ENCODE results near the gene CHST13.

The CHST13 gene

GRCh38 chr3:126540951-126541627 is 17.1 kb downstream of the CHST13 start:
- Histone ChIP-seq H4K91ac (ENCODE audit: low read depth, low read length) (no peak overlapping the region), H2BK12ac (ENCODE audit: low read length) (no peak overlapping the region), H3K4me2 (ENCODE audit: low read length) (no peak overlapping the region), H2AFZ (ENCODE audit: insufficient read depth, low read length, poor library complexity) (no peak overlapping the region), H2BK5ac (ENCODE audit: low read depth, low read length, poor library complexity) (no peak overlapping the region), H3K4me1 (ENCODE audit: control insufficient read depth in 1 of 2, insufficient read depth in 2 of 2, low read length in 2 of 2) (no peaks in the 10 kb centered on the region), H2AK5ac (ENCODE audit: low read length) (no peak overlapping the region), H3K27ac (ENCODE audit: low read depth, low read length) (no peak overlapping the region), H3K18ac (ENCODE audit: low read length) (no peak overlapping the region), H3K9me3 (ENCODE audit: insufficient read depth, low read depth, low read length) (peaks cover 7% of the 10 kb centered on the region), H3K36me3 (ENCODE audit: control insufficient read depth in 1 of 2, insufficient read depth in 2 of 2, low read length in 2 of 2) (no peaks in the 10 kb centered on the region), H3K27me3 (ENCODE audit: insufficient read depth, low read length) (no peaks in the 10 kb centered on the region), H3K9ac (ENCODE audit: low read length) (no peak overlapping the region), H3K4ac (ENCODE audit: low read depth, low read length) (no peak overlapping the region), H3K4me3 (ENCODE audit: low read depth, low read length) (no peak overlapping the region), H3K14ac (ENCODE audit: low read length) (no peak overlapping the region), H3K23ac (ENCODE audit: low read length) (no peak overlapping the region), H4K8ac (ENCODE audit: low read depth, low read length) (no peak overlapping the region), H4K12ac (ENCODE audit: low read depth, low read length) (no peak overlapping the region), H3K79me1 (ENCODE audit: low read length) (no peaks in the 10 kb centered on the region), H3K79me2 (ENCODE audit: control insufficient read depth, insufficient read depth, low read length, poor library complexity) (no peaks in the 10 kb centered on the region), H2BK120ac (ENCODE audit: insufficient read depth, low read length, poor library complexity) (no peak overlapping the region)
- no peak for DNase-seq
- no CpG with 5 or more reads among the region's 24 CpGs for WGBS (ENCODE audit: extremely low coverage, insufficient coverage, insufficient read length)

- Histone ChIP-seq H2BK120ac (ENCODE audit: insufficient read depth, low read length, poor library complexity) (no peak overlapping the region), H3K79me2 (ENCODE audit: control insufficient read depth, insufficient read depth, low read length, poor library complexity) (no peaks in the 10 kb centered on the region), H3K27ac (ENCODE audit: low read depth, low read length) (no peak overlapping the region), H2AK5ac (ENCODE audit: low read length) (no peak overlapping the region), H3K36me3 (ENCODE audit: control insufficient read depth in 1 of 2, insufficient read depth in 2 of 2, low read length in 2 of 2) (no peaks in the 10 kb centered on the region), H2BK12ac (ENCODE audit: low read length) (no peak overlapping the region), H3K4me1 (ENCODE audit: control insufficient read depth in 1 of 2, insufficient read depth in 2 of 2, low read length in 2 of 2) (no peaks in the 10 kb centered on the region), H3K9ac (ENCODE audit: low read length) (no peak overlapping the region), H3K27me3 (ENCODE audit: insufficient read depth, low read length) (no peaks in the 10 kb centered on the region), H4K12ac (ENCODE audit: low read depth, low read length) (peak overlapping the region; percentile 20), H4K91ac (ENCODE audit: low read depth, low read length) (no peak overlapping the region), H3K79me1 (ENCODE audit: low read length) (no peaks in the 10 kb centered on the region), H3K18ac (ENCODE audit: low read length) (no peak overlapping the region), H2AFZ (ENCODE audit: insufficient read depth, low read length, poor library complexity) (no peak overlapping the region), H3K9me3 (ENCODE audit: insufficient read depth, low read depth, low read length) (peaks cover 7% of the 10 kb centered on the region), H3K23ac (ENCODE audit: low read length) (no peak overlapping the region), H2BK5ac (ENCODE audit: low read depth, low read length, poor library complexity) (no peak overlapping the region), H3K14ac (ENCODE audit: low read length) (no peak overlapping the region), H4K8ac (ENCODE audit: low read depth, low read length) (no peak overlapping the region), H3K4ac (ENCODE audit: low read depth, low read length) (no peak overlapping the region), H3K4me3 (ENCODE audit: low read depth, low read length) (no peak overlapping the region), H3K4me2 (ENCODE audit: low read length) (no peak overlapping the region)
- no peak for DNase-seq
- no CpG with 5 or more reads among the region's 101 CpGs for WGBS (ENCODE audit: extremely low coverage, insufficient coverage, insufficient read length)
Observed at GRCh38 chr3:126541628-126542339, 17.8 kb downstream of the CHST13 start.

- Histone ChIP-seq H3K79me1 (ENCODE audit: low read length) (no peaks in the 10 kb centered on the region), H3K4me3 (ENCODE audit: low read depth, low read length) (no peak overlapping the region), H3K27ac (ENCODE audit: low read depth, low read length) (no peak overlapping the region), H2BK120ac (ENCODE audit: insufficient read depth, low read length, poor library complexity) (no peak overlapping the region), H3K36me3 (ENCODE audit: control insufficient read depth in 1 of 2, insufficient read depth in 2 of 2, low read length in 2 of 2) (no peaks in the 10 kb centered on the region), H3K27me3 (ENCODE audit: insufficient read depth, low read length) (no peaks in the 10 kb centered on the region), H3K9me3 (ENCODE audit: insufficient read depth, low read depth, low read length) (peaks cover 7% of the 10 kb centered on the region), H2AK5ac (ENCODE audit: low read length) (no peak overlapping the region), H4K12ac (ENCODE audit: low read depth, low read length) (no peak overlapping the region), H3K18ac (ENCODE audit: low read length) (no peak overlapping the region), H4K8ac (ENCODE audit: low read depth, low read length) (no peak overlapping the region), H3K4me1 (ENCODE audit: control insufficient read depth in 1 of 2, insufficient read depth in 2 of 2, low read length in 2 of 2) (no peaks in the 10 kb centered on the region), H3K4ac (ENCODE audit: low read depth, low read length) (no peak overlapping the region), H3K14ac (ENCODE audit: low read length) (no peak overlapping the region), H2AFZ (ENCODE audit: insufficient read depth, low read length, poor library complexity) (no peak overlapping the region), H3K23ac (ENCODE audit: low read length) (no peak overlapping the region), H3K4me2 (ENCODE audit: low read length) (no peak overlapping the region), H3K9ac (ENCODE audit: low read length) (no peak overlapping the region), H2BK12ac (ENCODE audit: low read length) (no peak overlapping the region), H4K91ac (ENCODE audit: low read depth, low read length) (no peak overlapping the region), H2BK5ac (ENCODE audit: low read depth, low read length, poor library complexity) (no peak overlapping the region), H3K79me2 (ENCODE audit: control insufficient read depth, insufficient read depth, low read length, poor library complexity) (no peaks in the 10 kb centered on the region)
- no peak for DNase-seq
- WGBS (ENCODE audit: extremely low coverage, insufficient coverage, insufficient read length) = no CpG with 5 or more reads among the region's 57 CpGs
Observed at GRCh38 chr3:126542340-126543241, 18.6 kb downstream of the CHST13 start.

GRCh38 chr3:126543457-126544061 is 19.6 kb downstream of the CHST13 start:
- H3K9ac ChIP-seq (ENCODE audit: low read length) = no peak overlapping the region
- H2BK5ac ChIP-seq (ENCODE audit: low read depth, low read length, poor library complexity) = no peak overlapping the region
- H3K36me3 ChIP-seq (ENCODE audit: control insufficient read depth in 1 of 2, insufficient read depth in 2 of 2, low read length in 2 of 2) = no peaks in the 10 kb centered on the region
- no peak overlapping the region for H2AK5ac ChIP-seq (ENCODE audit: low read length)
- H3K27me3 ChIP-seq (ENCODE audit: insufficient read depth, low read length) = no peaks in the 10 kb centered on the region
- H3K14ac ChIP-seq (ENCODE audit: low read length) = no peak overlapping the region
- no peak overlapping the region for H3K4ac ChIP-seq (ENCODE audit: low read depth, low read length)
- no peak overlapping the region for H3K4me2 ChIP-seq (ENCODE audit: low read length)
- H4K8ac ChIP-seq (ENCODE audit: low read depth, low read length) = no peak overlapping the region
- H3K79me1 ChIP-seq (ENCODE audit: low read length) = no peaks in the 10 kb centered on the region
- no peak overlapping the region for H2AFZ ChIP-seq (ENCODE audit: insufficient read depth, low read length, poor library complexity)
- no peak overlapping the region for H4K91ac ChIP-seq (ENCODE audit: low read depth, low read length)
- no peak overlapping the region for H3K27ac ChIP-seq (ENCODE audit: low read depth, low read length)
- H2BK120ac ChIP-seq (ENCODE audit: insufficient read depth, low read length, poor library complexity) = no peak overlapping the region
- H2BK12ac ChIP-seq (ENCODE audit: low read length) = no peak overlapping the region
- no peak for DNase-seq
- H3K9me3 ChIP-seq (ENCODE audit: insufficient read depth, low read depth, low read length) = peaks cover 7% of the 10 kb centered on the region
- H4K12ac ChIP-seq (ENCODE audit: low read depth, low read length) = no peak overlapping the region
- H3K4me3 ChIP-seq (ENCODE audit: low read depth, low read length) = no peak overlapping the region
- H3K79me2 ChIP-seq (ENCODE audit: control insufficient read depth, insufficient read depth, low read length, poor library complexity) = no peaks in the 10 kb centered on the region
- H3K4me1 ChIP-seq (ENCODE audit: control insufficient read depth in 1 of 2, insufficient read depth in 2 of 2, low read length in 2 of 2) = no peaks in the 10 kb centered on the region
- no peak overlapping the region for H3K23ac ChIP-seq (ENCODE audit: low read length)
- H3K18ac ChIP-seq (ENCODE audit: low read length) = no peak overlapping the region
- WGBS (ENCODE audit: extremely low coverage, insufficient coverage, insufficient read length) = no CpG with 5 or more reads among the region's 2 CpGs

Measured in trophoblast cell (in vitro differentiated cells and primary cell).